ENCODE data around the gene PEX10.

Gene PEX10

DNA sequence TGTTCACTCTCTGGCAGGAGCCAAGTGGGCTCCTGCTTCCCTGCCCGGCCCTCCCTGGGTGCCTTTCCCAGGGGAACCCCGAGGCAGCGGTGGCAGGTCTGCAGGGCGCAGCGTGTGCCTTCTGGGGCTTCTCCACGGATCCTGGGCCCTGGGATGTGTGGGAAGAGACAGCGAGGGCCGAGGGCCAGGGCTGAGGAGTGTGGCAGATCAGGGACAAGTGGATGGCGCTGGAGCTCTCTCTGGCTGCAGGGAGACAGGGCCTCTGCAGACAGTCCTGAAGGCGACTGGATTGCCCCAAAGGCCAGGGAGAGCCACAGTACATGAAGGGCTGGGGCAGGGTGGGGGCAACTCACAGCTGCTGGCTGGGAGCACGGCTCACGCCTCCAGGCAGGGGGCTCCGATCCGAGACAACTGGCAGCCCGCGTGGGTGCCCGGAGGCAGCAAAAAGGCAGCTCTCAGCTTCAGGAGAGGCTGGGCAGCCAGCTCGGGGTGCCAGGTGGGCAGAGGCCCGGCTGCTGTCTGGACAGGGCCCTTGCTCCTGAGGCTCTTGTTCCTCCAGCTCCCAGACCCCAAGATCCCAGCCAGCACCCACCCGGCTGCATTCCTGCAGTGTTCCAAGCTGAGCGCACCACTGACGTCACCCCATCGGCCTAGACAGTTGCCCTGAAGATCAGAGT, 37.0 kb downstream of the PEX10 start:
- no peak for DNase-seq (ENCODE audit: low spot score)

DNA sequence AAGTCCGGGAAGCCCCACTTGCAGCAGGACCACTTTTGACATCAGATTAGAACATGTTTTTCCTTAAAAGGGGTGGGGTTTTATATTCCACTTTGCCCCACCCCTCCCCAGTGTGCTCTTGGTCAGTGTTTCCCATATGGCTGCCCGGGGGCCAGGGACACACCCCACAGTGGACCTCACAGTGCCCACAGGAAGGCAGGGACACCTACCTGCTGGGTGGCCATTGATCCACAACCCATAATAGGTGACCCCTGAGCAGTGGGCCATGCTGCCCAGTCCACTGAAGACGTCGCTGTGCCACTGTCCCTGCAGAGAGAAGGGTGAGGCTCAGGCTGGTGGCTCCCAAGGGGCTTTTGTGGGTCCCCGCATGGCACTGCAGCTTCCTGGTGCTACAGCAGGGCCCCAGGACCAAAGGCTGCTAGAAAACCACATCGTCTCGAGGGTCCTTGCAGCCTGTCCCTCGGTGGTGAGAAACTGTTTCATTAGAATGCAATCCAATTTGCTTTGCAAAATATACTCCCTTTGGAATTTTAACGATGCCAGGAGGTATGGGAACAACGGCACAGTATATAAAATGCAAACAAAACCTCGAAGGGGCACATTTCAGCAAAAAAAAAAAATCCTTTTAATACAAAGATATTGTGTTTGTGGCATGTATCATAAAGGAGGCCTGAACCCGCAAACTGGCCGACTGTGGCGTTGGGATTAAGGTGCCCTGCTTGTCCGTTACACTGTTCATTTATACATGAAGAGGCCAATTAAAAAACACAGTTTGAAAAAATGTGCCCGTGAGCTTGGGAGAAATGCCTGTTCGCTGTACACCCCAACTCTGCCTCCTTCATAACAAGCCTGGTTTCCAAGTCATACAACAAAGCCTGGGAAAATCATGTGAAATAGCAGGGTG, 37.9 kb downstream of the PEX10 start:
- no peak for DNase-seq (ENCODE audit: low spot score)

DNA sequence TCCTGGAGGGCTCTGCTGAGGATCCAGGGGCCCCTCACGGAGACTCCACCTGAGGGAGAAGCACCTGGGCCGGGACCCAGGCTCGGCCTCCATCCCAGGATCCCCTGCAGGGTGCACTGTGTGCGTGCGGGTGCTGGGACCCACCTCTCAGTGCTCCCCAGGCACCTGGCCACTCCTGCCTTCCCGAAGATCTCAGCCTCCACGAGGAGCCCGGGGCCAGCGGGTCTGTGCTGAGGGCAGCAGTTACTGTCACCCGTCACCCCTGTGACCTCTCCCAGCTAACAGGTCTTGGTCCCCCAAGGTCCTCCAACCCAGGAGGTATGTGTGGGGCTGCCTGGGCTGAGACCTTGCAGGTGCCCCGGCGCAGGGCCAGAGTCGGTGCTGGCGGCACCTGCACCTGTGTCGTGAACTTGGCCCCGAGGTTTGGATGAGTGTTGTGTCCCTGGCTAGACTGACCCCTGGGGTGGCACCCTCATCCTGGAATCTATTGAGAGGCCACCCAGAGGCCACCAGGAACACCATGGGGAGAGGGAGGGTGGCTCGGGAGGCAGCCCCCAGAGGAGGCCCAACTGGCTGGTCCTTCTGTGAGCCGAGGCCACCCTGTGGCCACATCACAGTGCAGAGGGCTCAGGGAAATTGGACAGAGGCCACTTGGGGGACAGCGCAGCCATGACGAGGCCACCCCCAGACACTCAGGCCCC, 38.7 kb downstream of the PEX10 start:
- no peak for DNase-seq (ENCODE audit: low spot score)

DNA sequence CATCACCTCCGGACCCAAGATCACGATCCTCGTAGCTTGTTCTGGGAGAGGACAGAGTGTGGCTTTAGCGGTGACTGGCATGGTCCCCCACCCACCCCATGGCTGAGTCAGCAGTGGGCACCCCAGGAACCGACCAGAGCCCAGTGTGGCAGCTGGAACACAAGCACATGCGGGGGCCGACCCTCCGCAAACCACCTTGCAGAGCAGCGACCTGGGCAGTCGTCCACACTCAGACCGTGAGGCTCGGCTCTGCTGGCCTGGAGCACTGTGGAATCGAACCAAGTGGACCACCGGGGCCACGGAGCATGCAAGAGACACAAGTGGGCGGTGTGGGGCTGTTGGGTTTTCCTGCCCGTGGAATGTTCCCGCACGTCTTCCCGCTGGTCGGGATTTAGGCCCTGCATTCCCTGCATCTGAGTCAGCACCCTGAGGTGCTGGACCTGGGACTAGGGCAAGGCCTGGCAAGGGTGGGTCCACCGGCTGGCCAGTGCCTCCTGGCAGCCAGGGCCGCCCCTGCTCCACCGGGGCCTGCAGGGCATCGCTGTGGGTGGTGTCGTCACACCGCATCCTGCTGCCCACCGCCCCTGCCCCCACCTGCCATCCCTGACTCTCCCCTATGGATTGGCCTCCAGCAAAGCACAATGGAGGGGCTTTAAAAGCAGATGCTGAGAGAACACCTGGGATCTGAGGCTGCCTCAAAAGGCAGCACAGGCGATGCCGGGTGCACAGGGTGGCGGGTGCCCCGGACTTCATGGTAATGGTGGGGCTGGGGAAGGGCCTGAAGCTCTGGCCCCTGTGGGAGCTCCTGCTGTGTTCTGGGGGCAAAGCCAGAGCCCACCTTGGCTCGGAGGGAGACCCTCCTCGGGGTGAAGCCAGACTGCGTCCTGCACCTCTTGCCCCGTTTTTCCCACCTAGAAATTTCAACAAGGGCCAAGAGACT, 39.5 kb downstream of the PEX10 start:
- no peak for DNase-seq (ENCODE audit: low spot score)

DNA sequence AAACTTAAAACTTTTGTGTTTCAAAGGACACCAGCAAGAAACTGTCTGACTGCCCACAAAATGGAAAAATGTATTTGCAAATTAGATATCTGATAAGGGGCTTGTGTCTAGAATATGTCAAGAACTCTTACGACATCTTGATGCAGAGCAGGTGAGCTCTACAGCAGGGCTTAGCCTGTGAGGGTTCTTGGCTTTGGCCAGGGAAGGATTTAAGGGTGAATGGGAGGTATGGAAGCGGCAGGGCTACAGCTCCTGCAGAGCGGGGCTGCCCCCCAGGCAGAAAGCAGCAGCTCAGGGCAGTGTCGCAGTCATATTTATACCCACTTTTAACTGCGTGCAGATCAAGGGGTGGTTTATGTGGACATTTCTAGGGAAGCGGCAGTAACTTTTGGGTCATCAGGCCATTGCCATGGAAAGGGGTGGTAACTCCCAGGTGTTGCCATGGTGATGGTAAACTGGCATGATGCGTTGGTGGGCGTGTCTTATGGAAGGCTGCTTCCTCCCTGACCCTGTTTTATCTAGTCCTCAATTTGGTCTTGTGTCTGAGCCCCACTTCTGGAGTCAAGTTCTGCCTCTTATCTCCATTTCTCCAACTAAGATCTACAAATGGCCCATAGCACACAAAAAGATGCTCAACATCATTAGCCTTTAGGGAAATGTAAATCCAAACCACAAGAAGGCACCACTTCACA, 44.2 kb downstream of the PEX10 start:
- no peak for DNase-seq (ENCODE audit: low spot score)

DNA sequence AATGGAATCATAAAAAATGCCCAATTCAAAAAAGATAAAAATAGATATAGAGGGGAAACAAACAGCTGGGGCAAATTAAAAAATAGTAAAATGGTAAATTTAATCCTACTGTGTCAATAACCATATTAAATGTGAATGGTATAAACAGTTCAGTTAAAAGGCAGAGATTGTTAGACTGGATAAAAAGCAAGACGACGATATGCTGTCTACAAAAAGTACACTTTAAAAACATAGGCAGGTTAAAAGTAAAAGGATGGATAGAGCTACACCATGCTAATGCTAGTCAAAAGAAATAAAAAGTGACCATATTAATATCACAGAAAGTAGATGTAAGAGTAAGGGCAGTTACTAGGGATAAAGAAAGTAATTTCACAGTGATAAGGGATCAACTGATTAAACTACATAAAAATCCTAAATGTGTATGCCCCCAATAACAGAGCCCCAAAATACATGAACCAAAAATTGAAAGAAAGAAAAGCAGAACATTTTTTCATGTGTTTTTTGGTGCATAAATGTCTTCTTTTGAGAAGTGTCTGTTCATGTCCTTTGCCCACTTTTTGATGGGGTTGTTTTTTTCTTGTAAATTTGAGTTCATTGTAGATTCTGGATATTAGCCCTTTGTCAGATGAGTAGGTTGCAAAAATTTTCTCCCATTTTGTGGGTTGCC, 48.4 kb downstream of the PEX10 start:
- DNase-seq (ENCODE audit: low spot score), result no peak

DNA sequence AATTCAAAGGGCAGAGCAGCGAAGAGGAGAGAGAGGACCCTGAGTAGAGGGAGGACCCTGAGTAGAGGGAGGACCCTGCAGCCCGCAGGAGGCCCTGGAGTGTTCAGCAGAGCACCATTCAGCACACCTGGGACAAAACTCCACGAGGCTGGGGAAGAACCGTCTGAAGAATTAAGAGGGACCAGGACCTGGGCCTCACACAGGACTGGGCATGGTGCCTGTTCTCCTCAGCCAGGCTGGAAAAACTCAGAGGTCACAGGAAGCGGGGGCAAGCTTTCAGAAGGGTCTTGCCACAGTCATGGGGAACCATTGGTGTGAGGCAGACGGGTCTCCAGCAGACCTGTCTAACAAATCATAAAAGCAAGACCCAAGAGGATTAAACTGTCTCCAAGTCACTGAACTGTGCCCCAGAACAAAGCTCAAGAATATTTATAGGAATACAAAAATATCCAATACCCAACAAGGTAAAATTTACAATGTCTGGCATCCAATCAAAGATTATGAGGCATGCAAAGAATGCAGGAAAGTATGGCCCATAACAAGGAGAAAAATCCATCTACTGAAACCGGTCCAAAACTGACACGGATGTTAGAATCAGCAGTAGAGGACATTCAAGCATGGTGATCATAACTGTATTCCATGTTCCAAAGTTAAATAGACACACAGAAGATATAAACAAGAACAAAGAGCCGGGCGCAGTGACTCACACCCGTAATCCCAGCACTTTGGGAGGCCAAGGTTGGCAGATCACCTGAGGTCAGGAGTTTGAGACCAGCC, 51.6 kb downstream of the PEX10 start:
- no peak for DNase-seq (ENCODE audit: low spot score)

DNA sequence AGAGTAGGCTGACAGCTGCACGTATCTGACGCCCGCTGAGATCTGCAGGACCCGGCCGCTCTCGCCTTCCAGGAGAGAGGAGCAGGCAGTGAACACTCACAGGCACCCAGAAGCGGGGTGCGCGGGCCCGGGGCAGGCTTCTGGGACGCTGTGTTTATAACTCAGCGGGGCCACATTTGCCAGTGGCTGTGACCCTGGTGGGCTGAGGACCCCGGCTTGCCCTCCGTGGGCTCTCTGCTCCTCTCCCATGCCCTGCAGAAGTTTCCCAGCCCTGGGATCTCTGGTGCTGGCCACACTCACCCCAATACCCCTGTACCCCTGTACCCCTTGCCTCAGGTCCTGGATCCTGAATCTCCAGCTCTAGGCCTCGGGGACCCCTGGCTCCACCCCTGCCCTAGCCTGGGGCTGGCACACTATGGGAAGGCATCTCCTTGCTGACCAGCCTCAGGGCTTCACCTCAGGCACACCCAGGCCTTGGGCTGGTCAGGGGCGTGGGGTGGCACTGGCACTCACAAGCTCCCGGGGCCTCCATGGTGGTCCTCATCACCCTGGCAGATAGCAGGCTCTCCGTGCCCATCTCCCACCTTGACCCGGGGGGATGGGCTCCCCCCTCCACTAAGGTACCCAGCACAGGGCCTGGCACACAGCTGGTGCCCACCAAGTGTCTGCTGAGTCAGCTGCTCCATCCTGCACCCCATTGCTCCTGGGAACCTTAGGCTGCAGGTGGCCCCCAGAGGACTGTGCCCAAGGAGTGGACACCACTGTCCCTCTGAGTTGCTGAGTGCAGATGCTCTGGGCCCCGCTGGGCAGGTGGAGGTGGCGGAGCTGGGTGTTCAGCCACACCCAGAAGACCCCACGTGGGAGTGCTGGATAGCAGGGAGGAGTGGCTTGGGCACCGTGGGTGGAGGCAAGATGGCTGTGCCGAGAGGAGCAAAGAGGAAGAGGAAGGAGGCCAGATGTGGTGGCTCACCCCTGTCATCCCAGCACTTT, 53.4 kb downstream of the PEX10 start:
- DNase-seq (ENCODE audit: low spot score), result no peak

DNA sequence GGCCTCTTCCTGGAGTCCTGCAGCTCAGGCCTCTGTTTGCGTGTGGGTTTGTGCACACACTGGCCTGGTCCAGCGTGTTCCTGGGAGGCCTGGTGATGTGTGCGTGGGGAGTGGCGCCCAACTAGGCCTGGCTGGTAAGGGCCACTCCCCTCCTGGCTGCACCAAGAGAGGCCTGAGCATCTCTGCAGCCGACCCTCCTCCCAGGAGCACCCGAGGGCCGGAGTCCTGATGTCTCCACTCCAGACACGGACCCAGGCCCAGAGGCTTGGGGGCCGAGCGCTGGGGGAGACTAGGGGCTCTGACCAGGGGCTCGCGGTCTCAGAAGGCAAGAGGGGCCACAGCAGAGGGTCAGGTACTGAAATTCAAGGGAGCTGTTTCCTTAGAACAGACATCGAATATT, 54.3 kb downstream of the PEX10 start:
- DNase-seq (ENCODE audit: low spot score), result no peak

DNA sequence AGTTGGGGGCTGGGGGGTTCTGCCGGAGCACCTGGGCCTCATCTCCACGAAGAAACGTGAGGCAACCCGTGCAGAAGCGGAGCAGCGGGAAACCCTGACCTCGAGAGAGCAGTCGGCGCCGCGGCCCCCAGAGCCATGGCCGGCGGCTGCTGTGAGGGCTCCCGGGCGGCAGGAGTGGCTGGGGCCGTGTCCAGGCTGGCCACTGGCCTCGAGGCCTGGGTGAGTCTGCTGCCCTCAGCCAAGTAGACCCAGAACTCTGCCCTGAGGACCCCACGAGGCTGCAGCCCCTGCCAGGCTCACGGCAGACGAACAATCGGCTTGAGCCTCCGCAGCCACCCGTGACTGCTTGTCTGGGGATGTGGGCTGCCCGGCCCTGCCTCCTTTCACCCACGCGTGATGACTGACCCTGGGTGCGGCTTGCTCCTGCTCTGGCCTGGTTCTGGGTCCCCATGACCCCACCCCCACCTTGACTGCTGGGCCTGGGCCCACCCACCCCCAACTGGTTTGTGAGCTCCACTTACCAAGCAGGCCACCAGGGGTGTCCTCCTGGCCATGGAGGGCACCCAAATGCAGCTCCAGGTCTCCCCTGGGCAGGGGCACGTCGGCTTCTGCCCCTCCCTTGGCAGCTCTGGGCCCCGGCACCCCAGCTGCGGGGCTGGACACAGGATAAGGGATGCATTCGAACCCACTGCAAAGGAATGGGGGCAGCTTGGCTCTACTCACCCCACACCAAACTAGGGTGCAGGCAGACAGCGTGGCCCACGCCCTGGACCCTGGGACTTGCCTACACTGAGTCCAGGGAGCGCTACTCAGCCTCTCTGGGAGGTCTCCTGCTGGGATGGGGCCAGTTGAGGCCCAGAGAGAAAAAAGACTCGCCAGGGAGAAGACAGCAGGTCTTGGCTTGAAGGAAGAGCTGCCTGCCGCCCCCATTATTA, 55.2 kb downstream of the PEX10 start:
- no peak for DNase-seq (ENCODE audit: low spot score)

DNA sequence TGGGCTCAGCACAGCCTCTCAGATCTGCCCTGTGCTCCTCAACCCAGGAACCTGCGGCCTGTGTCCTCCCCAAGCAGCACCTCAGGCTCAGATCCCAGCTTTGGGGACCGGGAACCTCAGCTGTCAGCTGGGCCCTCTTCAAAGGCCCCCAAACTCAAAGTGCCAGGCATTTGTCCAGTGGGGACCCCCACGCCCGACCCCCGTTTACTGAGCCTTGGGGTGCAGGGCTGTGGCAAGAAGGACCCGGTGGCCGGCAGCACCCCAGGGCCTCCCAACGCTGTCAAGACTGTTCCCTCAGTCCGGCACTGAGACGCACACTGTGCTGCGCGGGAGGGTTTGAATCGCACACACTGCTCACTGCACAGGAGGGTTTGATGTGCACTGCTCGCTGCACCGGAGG, 56.0 kb downstream of the PEX10 start:
- no peak for DNase-seq (ENCODE audit: low spot score)

DNA sequence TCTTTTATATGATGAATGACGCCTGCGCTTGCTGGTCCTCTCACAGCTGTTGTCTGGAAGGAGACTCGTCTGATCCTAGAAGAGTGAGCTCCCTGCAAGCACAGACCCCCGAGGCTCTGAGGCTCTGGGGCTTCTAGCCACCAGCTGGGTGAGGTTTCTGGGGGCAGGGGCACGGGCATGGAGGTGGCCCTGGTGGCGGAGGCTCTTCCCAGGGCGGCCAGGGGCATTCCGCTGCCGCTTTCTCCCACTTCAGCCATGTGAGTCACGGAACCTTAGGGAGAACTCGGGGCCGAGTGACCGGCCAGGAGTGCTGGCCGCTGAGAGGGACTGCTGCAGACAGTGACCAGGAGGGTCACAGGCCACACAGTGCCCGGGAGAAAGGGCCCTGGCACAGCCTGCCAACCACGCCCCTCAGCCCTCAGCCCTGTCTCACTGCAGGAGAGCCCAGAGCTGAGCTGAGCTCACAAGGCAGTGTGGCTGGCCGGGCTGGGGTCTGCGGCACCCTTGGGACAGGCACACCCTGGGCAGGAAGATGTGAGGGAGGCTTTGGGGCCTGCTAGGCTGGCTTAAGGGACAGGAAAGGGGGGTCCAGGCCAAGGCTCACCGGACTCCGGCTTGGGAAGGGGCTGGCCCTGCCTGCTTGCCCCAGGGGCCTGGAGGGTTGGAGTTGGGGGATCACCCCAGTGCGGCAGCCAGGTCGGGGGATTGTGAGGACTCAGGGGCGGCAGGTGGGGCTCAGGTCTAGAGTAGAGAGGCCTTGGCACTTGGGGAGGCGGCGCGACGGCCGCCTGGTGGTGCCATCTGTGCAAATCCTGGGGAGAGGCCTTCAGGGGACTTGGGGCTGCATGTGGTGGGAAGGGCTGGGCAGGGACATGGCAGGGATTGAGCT, 56.7 kb downstream of the PEX10 start:
- DNase-seq (ENCODE audit: low spot score), result no peak

DNA sequence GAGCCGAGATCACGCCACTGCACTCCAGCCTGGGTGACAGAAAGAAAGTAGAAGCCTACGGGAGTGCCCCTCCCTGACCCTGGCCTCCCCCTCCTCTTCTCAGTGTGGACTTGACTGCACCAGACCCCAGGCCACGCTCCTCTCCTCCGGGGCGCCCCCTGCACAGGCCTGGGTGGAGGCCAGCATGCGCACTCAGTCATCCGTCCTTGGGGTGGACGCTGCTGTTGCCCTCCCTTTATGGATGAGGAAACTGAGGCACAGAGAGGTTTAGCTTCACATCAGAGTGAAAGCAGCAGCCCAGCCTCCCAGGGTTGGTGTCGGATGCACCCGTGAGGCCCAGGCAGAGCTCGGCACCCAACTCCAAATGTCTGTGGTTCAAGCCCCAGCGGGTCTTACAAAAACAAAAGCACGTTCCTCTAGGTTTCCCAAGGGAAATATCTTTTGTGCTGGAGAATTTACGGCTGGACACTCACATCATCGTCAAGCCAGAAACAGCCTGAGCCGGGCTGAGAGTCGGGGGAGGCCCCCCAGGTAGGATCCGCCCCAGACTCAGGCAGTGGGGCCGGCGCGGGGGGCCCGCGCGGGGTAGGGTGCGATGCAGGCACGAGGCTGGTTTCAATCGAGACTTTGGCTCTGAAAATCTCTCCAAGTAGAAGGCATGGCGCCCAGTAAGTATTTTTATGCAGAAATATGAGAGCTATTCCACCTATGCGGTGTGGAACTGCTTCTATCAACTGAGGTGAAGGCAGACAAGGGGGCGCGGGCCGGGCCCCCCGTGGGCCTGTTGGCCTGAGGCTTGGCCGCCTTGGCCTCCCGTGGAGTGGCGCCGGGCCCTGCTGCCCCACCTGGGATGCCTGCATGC, 57.6 kb downstream of the PEX10 start:
- DNase-seq (ENCODE audit: low spot score), result no peak

Data from D341Med (cell line).